SU-DHL-6 (cell line): ENCODE data around the gene LSP1.
"Not testable (repeated sequence)": the region's sequence is repeated elsewhere in the genome, so short reads cannot be mapped to it uniquely, and the experiment has no call there.

ENCODE experiments used
- CTCF ChIP-seq: fragments of 200-600 bp; sonication (generic); IDR thresholded peaks from one replicate; pipeline ENCODE4 v1.5.1; 2017; ENCODE audit warnings: antibody characterized with exemption, mild to moderate bottlenecking, low read length, moderate library complexity; ENCODE audit not compliant: insufficient read depth, poor library complexity, severe bottlenecking
- EZH2phosphoT487 ChIP-seq: fragments of 200-600 bp; sonication (generic), shearing (Covaris generic); conservative IDR thresholded peaks from 2 replicates; pipeline ENCODE4 v1.6.1; 2018; ENCODE audit warnings: mild to moderate bottlenecking, antibody characterized with exemption, low read length, moderate library complexity, mixed read lengths

DNA sequence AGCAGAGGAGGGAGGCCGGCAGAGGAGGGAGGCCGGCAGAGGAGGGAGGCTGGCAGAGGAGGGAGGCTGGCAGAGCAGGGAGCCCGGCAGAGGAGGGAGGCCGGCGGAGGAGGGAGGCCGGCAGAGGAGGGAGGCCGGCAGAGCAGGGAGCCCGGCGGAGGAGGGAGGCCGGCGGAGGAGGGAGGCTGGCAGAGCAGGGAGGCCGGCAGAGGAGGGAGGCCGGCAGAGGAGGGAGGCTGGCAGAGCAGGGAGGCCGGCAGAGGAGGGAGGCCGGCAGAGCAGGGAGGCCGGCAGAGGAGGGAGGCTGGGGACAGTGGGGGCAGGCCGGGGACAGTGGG lies 20.9 kb downstream of the LSP1 start:
- not testable (repeated sequence) for TF ChIP-seq CTCF, EZH2phosphoT487
